GM12878 (cell line): Measurements from ENCODE around the gene HEBP1. TPM values are rescaled to one million over a fixed set of nuclear protein-coding genes. Genes with fewer than 3 reads are reported as not detected.

ENCODE experiments used
- ATAC-seq: fragments of 200-7000 bp; cut with Tn5 transposase; 3 replicates; pipeline ENCODE4 v1.9.1; 2020; ENCODE audit warnings: mild to moderate bottlenecking, moderate library complexity
- BruUV-seq: library from RNA; stranded (reverse); fragments of 400-500 nt; replicated peaks from 2 replicates; lab custom pipeline; 2021; lab: Mats Ljungman, UMichigan
- CTCF ChIA-PET: fragments of 300-600 bp; sonication (Branson Sonifier 250); formaldehyde crosslinking; extraction: SDS; loops from one replicate; lab custom pipeline; 2021; ENCODE audit warnings: inconsistent platforms; lab: Yijun Ruan, JAX
- POLR2A ChIA-PET: fragments of 350-600 bp; formaldehyde crosslinking; extraction: SDS; loops from one replicate; lab custom pipeline; 2021; ENCODE audit warnings: inconsistent platforms; lab: Charles Lee
- RAD21 ChIA-PET: fragments of 300-600 bp; sonication (Branson Sonifier 250); formaldehyde crosslinking; loops from one replicate; lab custom pipeline; 2023; ENCODE audit warnings: antibody characterized with exemption; ENCODE audit not compliant: unreplicated experiment; lab: Charles Lee
- SMC1A ChIA-PET: fragments of 300-600 bp; sonication (Branson Sonifier 250); formaldehyde crosslinking; loops from one replicate; lab custom pipeline; 2023; ENCODE audit not compliant: unreplicated experiment, uncharacterized antibody; lab: Charles Lee
- DNase-seq: peaks from one replicate; pipeline ENCODE4 v3.0.0-alpha.2; 2011; ENCODE audit warnings: low read depth, low spot score
- FAIRE-seq: peaks from 3 replicates; lab custom pipeline; 2011; peaks lifted over from hg19 to GRCh38; lab: Jason Lieb, UNC
- H2AFZ ChIP-seq: 2 replicates; pipeline ENCODE4 v1.6.0; 2011; ENCODE audit warnings: low read depth, low read length, control low read depth; ENCODE audit not compliant: control insufficient read depth
- H3K27ac ChIP-seq: 2 replicates; pipeline ENCODE4 v1.5.1; 2011; ENCODE audit warnings: control low read depth; ENCODE audit not compliant: control insufficient read depth, insufficient read depth
- H3K27me3 ChIP-seq, 2 experiments: replicated peaks in 1 of 2; 2 replicates each; pipeline versions ENCODE4 v1.6.0 to v1.6.1; 2011; ENCODE audit warnings: low read length in 1 of 2; ENCODE audit not compliant: control insufficient read depth in 2 of 2, insufficient read depth in 2 of 2
- H3K36me3 ChIP-seq, 2 experiments: 2 replicates each; pipeline ENCODE4 v1.5.1; 2011; ENCODE audit warnings: low read length in 1 of 2; ENCODE audit not compliant: control insufficient read depth in 2 of 2, insufficient read depth in 2 of 2
- H3K4me1 ChIP-seq: 2 replicates; pipeline ENCODE4 v1.6.1; 2011; ENCODE audit warnings: mild to moderate bottlenecking, low read length, moderate library complexity, mixed read lengths; ENCODE audit not compliant: control insufficient read depth, insufficient read depth
- H3K4me2 ChIP-seq: 2 replicates; pipeline ENCODE4 v1.6.0; 2011; ENCODE audit warnings: control low read depth; ENCODE audit not compliant: control insufficient read depth, insufficient read depth
- H3K4me3 ChIP-seq: fragments of 200-600 bp; sonication (generic); 2 replicates; pipeline ENCODE4 v1.5.1; 2016
- H3K79me2 ChIP-seq: 2 replicates; pipeline ENCODE4 v1.6.0; 2011; ENCODE audit warnings: low read length; ENCODE audit not compliant: control insufficient read depth, insufficient read depth
- H3K9ac ChIP-seq: 2 replicates; pipeline ENCODE4 v1.8.0; 2011; ENCODE audit warnings: low read length, control low read depth, mixed read lengths; ENCODE audit not compliant: control insufficient read depth, insufficient read depth
- H3K9me3 ChIP-seq: replicated peaks from 3 replicates; pipeline ENCODE4 v1.5.1; 2011; ENCODE audit warnings: mild to moderate bottlenecking, low read length; ENCODE audit not compliant: control insufficient read depth, insufficient read depth
- H4K20me1 ChIP-seq: 2 replicates; pipeline ENCODE4 v1.6.0; 2011; ENCODE audit not compliant: control insufficient read depth, insufficient read depth
- BRCA1 ChIP-seq: IDR thresholded peaks from 2 replicates; pipeline ENCODE4 v1.6.1; 2011; ENCODE audit warnings: low read depth, low read length, improper control_type of control experiment
- CHD1 ChIP-seq: IDR thresholded peaks from 2 replicates; pipeline ENCODE4 v1.6.1; 2012; ENCODE audit warnings: low read depth, low read length, improper control_type of control experiment
- CHD2 ChIP-seq: IDR thresholded peaks from 2 replicates; pipeline ENCODE4 v1.6.1; 2011; ENCODE audit warnings: low read depth, low read length, improper control_type of control experiment, borderline replicate concordance
- CREM ChIP-seq: IDR thresholded peaks from 2 replicates; pipeline ENCODE4 v1.6.1; 2014; ENCODE audit warnings: antibody characterized with exemption, low read depth
- ESRRA ChIP-seq: IDR thresholded peaks from 2 replicates; pipeline ENCODE4 v1.6.1; 2012; ENCODE audit warnings: mild to moderate bottlenecking, low read length, improper control_type of control experiment
- MYB ChIP-seq: fragments of 150-350 bp; IDR thresholded peaks from 2 replicates; pipeline ENCODE4 v1.6.1; 2014; ENCODE audit warnings: mild to moderate bottlenecking, low read depth, low read length, borderline replicate concordance
- NR2C1 ChIP-seq: fragments of 450-650 bp; IDR thresholded peaks from 2 replicates; pipeline ENCODE4 v1.6.1; 2017; ENCODE audit warnings: antibody characterized with exemption, mild to moderate bottlenecking, moderate library complexity
- SIN3A ChIP-seq: IDR thresholded peaks from 2 replicates; pipeline ENCODE4 v1.6.1; 2012; ENCODE audit warnings: low read depth, low read length, improper control_type of control experiment
- WGBS: methylation state at CpG from one replicate; pipeline ENCODE4 v1.1.6; 2016; ENCODE audit warnings: low lambda C conversion rate; ENCODE audit not compliant: insufficient replicate concordance, insufficient coverage; ENCODE audit errors: missing lambda C conversion rate; 5-methylcytosine and 5-hydroxymethylcytosine counted together
- in situ Hi-C: fragments of 300-500 bp; cut with MboI; formaldehyde crosslinking; loops from 9 replicates; pipeline ENCODE4 v1.14.3; 2018; ENCODE audit warnings: mixed read lengths
- intact Hi-C: fragments of 100-400 bp; cut with micrococcal nuclease; formaldehyde crosslinking; loops from one replicate; pipeline ENCODE4 v1.14.2; 2022; ENCODE audit not compliant: unreplicated experiment
- polyA plus RNA-seq, 11 experiments: library from polyadenylated mRNA; depleted of rRNA in 4 of 11; unstranded in 6 of 11; stranded (reverse) in 5 of 11; fragments of >200 nt; fragmentation: Nextera tagmentation in 4 of 11; fragmentation: Illumina TruSeq in 1 of 11; extraction: Ambion mirVana in 4 of 11; extraction: Trizol in 1 of 11; gene quantifications; 1 replicate in 1 of 11; 2 replicates in 10 of 11; pipeline versions ENCODE4 v1.2.1 to v1.2.3, GENCODE V29; 2011 to 2016; ENCODE audit warnings: inconsistent platforms in 2 of 11, missing spikeins in 2 of 11, low read depth in 1 of 11
- total RNA-seq, 4 experiments: library from RNA; depleted of rRNA in 3 of 4; stranded (reverse); fragments of >200 nt in 3 of 4; fragmentation: Illumina TruSeq in 1 of 4; extraction: Trizol in 1 of 4; gene quantifications; 2 replicates each; pipeline versions ENCODE4 v1.2.1 to v1.2.3, GENCODE V29; 2013 to 2021
- TF ChIP-seq, protein P1 (sequence below): fragments of 450-650 bp; IDR thresholded peaks from 2 replicates; pipeline ENCODE4 v1.6.1; 2017; ENCODE audit warnings: mild to moderate bottlenecking, low read depth, inconsistent platforms; ENCODE audit not compliant: poor library complexity, severe bottlenecking
- TF ChIP-seq, protein P2 (sequence below): fragments of 450-650 bp; IDR thresholded peaks from 2 replicates; pipeline ENCODE4 v1.6.1; 2016; ENCODE audit warnings: mild to moderate bottlenecking
- TF ChIP-seq, protein P3 (sequence below): IDR thresholded peaks from 2 replicates; pipeline ENCODE4 v1.6.1; 2011; ENCODE audit warnings: borderline replicate concordance, low read depth, mild to moderate bottlenecking, moderate library complexity, low read length; ENCODE audit not compliant: insufficient read depth, poor library complexity, severe bottlenecking

The HEBP1 gene
- total and polyA plus RNA-seq, 10 of the 15 experiments (the other 5 are each of a cell fraction or from before 2014, with no cell fraction given), result 0.07 to 0.32 (median 0.18) TPM; not detected in 5

DNA sequence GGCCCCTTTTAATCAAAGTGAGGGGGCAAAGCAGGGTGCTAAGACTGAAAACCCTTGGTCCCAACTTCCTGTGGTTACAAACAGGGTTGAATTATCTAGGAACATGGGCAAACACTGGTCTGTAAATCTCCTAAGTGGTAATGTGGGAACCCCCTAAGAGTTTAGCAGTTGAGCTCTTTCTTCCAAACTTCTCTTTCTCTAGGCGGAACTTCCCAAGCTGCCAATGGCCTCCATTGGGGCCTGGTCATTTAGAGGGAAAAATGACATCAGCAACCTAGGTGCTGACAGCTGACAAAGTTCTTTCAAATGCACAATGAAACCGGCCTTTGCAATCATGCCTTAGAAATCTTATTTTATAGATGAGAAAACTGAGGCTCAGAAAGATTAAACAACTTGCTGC is 17.7 kb downstream of the HEBP1 start (continued):
- TF ChIP-seq, protein P1, sequence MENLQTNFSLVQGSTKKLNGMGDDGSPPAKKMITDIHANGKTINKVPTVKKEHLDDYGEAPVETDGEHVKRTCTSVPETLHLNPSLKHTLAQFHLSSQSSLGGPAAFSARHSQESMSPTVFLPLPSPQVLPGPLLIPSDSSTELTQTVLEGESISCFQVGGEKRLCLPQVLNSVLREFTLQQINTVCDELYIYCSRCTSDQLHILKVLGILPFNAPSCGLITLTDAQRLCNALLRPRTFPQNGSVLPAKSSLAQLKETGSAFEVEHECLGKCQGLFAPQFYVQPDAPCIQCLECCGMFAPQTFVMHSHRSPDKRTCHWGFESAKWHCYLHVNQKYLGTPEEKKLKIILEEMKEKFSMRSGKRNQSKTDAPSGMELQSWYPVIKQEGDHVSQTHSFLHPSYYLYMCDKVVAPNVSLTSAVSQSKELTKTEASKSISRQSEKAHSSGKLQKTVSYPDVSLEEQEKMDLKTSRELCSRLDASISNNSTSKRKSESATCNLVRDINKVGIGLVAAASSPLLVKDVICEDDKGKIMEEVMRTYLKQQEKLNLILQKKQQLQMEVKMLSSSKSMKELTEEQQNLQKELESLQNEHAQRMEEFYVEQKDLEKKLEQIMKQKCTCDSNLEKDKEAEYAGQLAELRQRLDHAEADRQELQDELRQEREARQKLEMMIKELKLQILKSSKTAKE, result no peak
- TF ChIP-seq, all 136 proteins: peak for 0

DNA sequence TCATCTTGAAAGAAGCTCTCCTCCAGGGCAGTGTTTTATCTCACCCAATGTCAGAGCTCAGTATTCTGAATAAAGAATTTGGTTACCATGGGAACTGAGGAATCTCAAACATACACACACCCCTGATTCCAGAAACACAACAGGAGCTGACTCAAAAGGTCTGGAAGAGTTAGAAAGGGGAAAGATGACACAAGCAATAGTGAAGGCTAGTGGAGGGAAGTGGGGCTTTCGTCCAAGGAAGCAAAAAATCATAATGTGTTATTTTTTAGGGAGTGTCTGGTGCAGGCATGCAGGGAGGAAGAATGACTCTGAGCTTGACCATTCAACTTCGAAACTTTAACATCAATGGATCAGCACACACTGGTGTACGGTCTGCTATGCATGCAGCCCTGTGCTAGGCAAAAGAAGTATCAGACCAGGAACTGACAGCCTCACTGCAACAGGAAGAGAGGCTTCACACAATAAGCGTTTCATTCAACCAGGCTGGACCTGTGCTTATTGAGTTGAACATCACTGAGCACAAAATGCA is 20.3 kb downstream of the HEBP1 start:
- 53% methylated on average over 4 of the region's 4 CpGs for WGBS
- intact Hi-C loops, result loop anchor here (10.0 kb wide), 1 partner anchor 225 kb away; no protein-coding TSS in a partner anchor

GRCh38 chr12:12979126-12979525 is 20.9 kb downstream of the HEBP1 start:
- Histone ChIP-seq H4K20me1 (no peaks in the 10 kb centered on the region), H3K4me3 (no peak overlapping the region), H3K4me1 (no peaks in the 10 kb centered on the region), H3K9ac (no peak overlapping the region), H3K79me2 (no peaks in the 10 kb centered on the region), H3K4me2 (no peak overlapping the region), H3K27me3 (peaks cover 0 to 3% of the 10 kb centered on the region in 2 experiments; a peak in 2 of 4 replicates), H2AFZ (no peak overlapping the region), H3K27ac (no peak overlapping the region), H3K9me3 (no peaks in the 10 kb centered on the region), H3K36me3 (no peaks in the 10 kb centered on the region)
- BruUV-seq, result no TSS peak
- in situ Hi-C loops (no loop called here), intact Hi-C loops (no loop called here)
- DNase-seq, result no peak
- no peak for ATAC-seq
- ChIA-PET RAD21 (no interaction called here), SMC1A (no interaction called here), POLR2A (no interaction called here), CTCF (no interaction called here)
- WGBS, result 83% methylated on average over 4 of the region's 4 CpGs
- FAIRE-seq, result no peak
- TF ChIP-seq, protein P2, sequence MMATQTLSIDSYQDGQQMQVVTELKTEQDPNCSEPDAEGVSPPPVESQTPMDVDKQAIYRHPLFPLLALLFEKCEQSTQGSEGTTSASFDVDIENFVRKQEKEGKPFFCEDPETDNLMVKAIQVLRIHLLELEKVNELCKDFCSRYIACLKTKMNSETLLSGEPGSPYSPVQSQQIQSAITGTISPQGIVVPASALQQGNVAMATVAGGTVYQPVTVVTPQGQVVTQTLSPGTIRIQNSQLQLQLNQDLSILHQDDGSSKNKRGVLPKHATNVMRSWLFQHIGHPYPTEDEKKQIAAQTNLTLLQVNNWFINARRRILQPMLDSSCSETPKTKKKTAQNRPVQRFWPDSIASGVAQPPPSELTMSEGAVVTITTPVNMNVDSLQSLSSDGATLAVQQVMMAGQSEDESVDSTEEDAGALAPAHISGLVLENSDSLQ, result no peak
- TF ChIP-seq NR2C1 (no peak), ESRRA (no peak), BRCA1 (no peak), MYB (no peak), CREM (no peak), SIN3A (no peak), CHD1 (no peak), CHD2 (no peak)
- TF ChIP-seq, protein P3, sequence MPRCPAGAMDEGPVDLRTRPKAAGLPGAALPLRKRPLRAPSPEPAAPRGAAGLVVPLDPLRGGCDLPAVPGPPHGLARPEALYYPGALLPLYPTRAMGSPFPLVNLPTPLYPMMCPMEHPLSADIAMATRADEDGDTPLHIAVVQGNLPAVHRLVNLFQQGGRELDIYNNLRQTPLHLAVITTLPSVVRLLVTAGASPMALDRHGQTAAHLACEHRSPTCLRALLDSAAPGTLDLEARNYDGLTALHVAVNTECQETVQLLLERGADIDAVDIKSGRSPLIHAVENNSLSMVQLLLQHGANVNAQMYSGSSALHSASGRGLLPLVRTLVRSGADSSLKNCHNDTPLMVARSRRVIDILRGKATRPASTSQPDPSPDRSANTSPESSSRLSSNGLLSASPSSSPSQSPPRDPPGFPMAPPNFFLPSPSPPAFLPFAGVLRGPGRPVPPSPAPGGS, result no peak

More for the DNA sequence above, 20.3 kb downstream of the HEBP1 start:
- no peak for ATAC-seq
- no TSS peak for BruUV-seq
- no peak for TF ChIP-seq ESRRA
- TF ChIP-seq, all 136 proteins: peak for 0
- H4K20me1 ChIP-seq, result no peaks in the 10 kb centered on the region
- in situ Hi-C loops, result no loop called here
- no peaks in the 10 kb centered on the region for H3K9me3 ChIP-seq
- SMC1A ChIA-PET, result no interaction called here
- CTCF ChIA-PET, result no interaction called here
- POLR2A ChIA-PET, result no interaction called here
- peaks cover 0 to 3% of the 10 kb centered on the region in 2 experiments; a peak in 2 of 4 replicates for H3K27me3 ChIP-seq
- no peak overlapping the region for H3K27ac ChIP-seq
- DNase-seq, result no peak
- RAD21 ChIA-PET, result no interaction called here
- H3K36me3 ChIP-seq, result no peaks in the 10 kb centered on the region
- H3K4me1 ChIP-seq, result no peaks in the 10 kb centered on the region
- no peak for FAIRE-seq
- H3K9ac ChIP-seq, result no peak overlapping the region
- no peak overlapping the region for H2AFZ ChIP-seq
- H3K4me2 ChIP-seq, result no peak overlapping the region
- no peak overlapping the region for H3K4me3 ChIP-seq
- H3K79me2 ChIP-seq, result no peaks in the 10 kb centered on the region
